LNCaP clone FGC (cell line): Measurements from ENCODE around the gene TNNT2.

Experiments
- DNase-seq: peaks from one replicate; pipeline ENCODE4 v3.0.0-alpha.2; 2011; ENCODE audit warnings: low read depth
- H3K4me3 ChIP-seq: 2 replicates; pipeline ENCODE4 v1.5.1; 2011; ENCODE audit warnings: mild to moderate bottlenecking, low read depth, low read length, control low read depth
- TF ChIP-seq, protein P1 (sequence below): IDR thresholded peaks from 2 replicates; pipeline ENCODE4 v1.5.1; 2012; ENCODE audit warnings: mild to moderate bottlenecking; ENCODE audit not compliant: control insufficient read depth, insufficient read depth; ENCODE audit errors: extremely low read depth

TNNT2 gene

DNA sequence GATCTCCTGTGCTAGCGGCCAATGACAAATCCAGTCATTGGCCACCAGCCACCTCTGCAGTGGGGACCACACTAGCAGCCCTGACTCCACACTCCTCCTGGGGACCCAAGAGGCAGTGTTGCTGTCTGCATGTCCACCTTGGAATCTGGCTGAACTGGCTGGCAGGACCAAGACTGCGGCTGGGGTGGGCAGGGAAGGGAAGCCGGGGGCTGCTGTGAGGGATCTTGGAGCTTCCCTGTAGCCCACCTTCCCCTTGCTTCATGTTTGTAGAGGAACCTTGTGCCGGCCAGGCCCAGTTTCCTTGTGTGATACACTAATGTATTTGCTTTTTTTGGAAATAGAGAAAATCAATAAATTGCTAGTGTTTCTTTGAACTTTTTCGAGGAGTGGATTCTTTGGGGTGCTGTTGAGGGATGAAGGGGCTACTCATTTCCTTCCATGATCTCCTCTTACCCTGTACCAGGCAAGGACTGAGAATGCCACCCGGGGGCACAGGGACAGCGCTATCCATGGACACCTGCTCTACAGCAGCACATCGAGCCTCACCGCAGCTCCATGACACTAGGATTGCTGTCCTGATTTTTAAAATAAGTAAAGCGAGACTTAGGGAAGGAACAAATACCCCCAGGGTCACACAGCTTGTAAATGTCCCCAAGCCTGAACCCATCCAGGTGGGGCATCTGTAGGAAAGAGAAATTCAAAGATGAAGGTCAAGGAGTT is 44.7 kb downstream of the TNNT2 start:
- no peak overlapping the region for H3K4me3 ChIP-seq
- TF ChIP-seq, protein P1, sequence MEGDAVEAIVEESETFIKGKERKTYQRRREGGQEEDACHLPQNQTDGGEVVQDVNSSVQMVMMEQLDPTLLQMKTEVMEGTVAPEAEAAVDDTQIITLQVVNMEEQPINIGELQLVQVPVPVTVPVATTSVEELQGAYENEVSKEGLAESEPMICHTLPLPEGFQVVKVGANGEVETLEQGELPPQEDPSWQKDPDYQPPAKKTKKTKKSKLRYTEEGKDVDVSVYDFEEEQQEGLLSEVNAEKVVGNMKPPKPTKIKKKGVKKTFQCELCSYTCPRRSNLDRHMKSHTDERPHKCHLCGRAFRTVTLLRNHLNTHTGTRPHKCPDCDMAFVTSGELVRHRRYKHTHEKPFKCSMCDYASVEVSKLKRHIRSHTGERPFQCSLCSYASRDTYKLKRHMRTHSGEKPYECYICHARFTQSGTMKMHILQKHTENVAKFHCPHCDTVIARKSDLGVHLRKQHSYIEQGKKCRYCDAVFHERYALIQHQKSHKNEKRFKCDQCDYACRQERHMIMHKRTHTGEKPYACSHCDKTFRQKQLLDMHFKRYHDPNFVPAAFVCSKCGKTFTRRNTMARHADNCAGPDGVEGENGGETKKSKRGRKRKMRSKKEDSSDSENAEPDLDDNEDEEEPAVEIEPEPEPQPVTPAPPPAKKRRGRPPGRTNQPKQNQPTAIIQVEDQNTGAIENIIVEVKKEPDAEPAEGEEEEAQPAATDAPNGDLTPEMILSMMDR, result no peak
- DNase-seq, result no peak

DNA sequence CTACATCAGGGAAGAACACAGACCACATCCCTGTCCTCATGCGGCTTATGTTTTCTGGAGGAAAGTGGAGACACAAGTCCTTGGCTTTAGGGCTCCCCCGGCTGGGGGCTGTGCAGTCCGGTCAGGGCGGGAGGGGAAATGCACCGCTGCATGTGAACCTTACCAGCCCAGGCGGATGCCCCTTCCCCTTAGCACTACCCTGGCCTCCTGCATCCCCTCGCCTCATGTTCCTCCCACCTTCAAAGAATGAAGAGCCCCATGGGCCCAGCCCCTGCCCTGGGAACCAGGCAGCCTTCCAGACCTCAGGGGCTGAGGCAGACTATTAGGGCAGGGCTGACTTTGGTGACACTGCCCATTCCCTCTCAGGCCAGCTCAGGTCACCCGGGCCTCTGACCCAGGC is 45.5 kb downstream of the TNNT2 start:
- TF ChIP-seq, protein P1, result no peak
- DNase-seq, result no peak
- H3K4me3 ChIP-seq, result no peak overlapping the region

DNA sequence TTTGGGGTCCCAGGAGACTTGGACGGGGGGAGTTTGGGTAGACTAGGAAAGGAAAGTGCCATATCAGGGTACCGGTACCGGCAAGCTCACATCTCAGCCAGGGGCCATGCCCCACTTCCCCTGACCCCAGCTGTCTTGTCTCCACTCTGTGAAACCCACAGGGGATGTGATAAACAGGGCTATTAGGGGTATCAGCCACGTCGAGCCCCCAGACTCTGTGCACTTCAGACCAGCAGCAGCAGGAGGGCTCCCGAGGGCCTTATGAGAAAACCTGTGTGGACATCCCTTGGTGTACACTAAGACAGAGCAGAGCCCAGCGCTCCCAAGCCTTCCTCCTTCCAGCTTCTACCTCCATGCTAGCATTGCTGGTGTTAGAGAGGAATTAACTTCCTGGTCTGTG is 46.3 kb downstream of the TNNT2 start:
- H3K4me3 ChIP-seq, result no peak overlapping the region
- TF ChIP-seq, protein P1, result no peak
- DNase-seq, result no peak

DNA sequence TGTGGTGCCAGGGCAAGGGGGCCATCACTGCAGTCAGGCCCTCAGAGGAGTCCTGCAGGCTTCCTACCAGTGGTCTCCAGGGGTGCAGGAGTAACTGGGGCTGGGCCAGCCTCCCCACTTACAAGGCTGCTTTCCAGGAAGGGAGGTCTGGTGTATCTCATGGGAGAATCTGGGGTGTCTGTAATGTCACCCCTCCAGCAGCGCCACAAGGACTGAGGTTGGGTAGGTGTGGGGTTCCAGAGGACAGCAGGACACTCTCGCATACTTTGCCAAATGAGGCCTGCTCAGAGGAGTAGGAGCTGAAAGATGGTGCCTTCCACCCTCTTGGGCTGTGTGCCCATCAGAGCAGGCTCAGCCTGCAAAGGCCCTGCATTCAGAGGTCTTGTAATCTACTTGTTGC is 46.9 kb downstream of the TNNT2 start:
- no peak overlapping the region for H3K4me3 ChIP-seq
- TF ChIP-seq, protein P1, result no peak
- no peak for DNase-seq

DNA sequence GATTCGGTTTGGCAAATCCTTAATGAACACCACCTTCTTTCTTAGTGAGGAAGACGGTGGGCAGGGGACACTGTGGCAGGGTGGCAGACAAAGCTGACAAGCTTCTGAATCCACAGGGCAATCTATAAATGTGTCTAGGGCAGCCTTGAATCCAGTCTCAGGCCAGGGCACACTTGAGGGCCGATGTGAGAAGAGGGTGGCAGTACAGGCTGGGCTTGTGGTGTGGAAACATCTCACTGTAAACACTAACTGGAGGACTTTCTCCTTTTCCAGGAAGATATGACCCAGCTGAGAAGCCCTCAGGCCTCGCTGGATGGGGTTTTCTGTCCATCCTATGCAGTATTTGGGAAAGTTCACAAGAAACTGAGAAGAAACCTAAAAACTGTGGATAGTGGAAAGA is 47.7 kb downstream of the TNNT2 start:
- DNase-seq, result no peak
- H3K4me3 ChIP-seq, result no peak overlapping the region
- TF ChIP-seq, protein P1, result no peak

DNA sequence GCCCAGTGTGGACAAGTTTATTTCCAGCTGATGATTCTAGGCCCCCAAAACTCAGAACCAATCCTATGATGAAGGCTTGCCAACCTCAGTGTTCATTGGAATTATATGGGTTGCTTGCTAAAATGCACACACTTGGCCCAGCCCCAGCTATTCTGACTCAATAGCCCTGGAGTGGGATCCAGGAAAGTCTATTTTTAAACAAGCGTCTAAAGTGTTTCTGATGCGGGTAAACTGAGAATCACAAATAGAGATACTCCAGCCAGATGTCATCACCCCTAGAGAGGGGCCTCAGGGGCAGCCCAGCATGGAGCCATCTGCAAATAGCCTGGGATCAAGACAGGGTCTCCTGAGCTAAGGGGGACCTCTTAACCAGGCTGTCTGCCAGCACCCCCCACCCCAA is 48.2 kb downstream of the TNNT2 start:
- TF ChIP-seq, protein P1, result no peak
- no peak overlapping the region for H3K4me3 ChIP-seq
- no peak for DNase-seq

DNA sequence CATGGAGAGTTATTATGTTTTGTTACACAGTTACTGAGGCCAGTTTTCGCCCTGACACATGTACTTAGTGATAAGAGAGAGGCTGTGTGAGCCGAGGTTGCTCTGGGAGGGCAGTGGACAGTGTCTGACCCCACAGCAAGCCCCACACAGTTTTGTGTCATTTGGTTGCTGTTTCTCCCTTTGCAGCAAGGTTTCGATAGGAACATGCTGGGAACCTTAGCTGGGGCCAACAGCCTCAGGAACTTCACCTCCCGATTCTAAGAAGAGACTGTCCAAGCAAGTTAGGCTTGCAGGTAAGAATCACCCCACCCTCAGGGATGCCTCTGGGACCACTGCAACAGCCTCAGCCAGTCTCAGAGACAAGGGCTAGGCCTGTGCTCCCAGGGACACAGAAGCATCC is 48.9 kb downstream of the TNNT2 start:
- DNase-seq, result no peak
- no peak overlapping the region for H3K4me3 ChIP-seq
- TF ChIP-seq, protein P1, result no peak
